Lung (tissue), 12 donors: ENCODE data around the gene ABCG5. TPM values are rescaled to one million over a fixed set of nuclear protein-coding genes. Genes with fewer than 3 reads are reported as not detected.

ENCODE experiments used
- ATAC-seq: fragments of 200-7000 bp; cut with Tn5 transposase; one replicate; pipeline ENCODE4 v1.9.1; 2020; ENCODE audit warnings: moderate number of reproducible peaks; ENCODE audit not compliant: insufficient read depth, low FRiP score
- DNase-seq, 3 donors: peaks; one replicate each; pipeline ENCODE4 v3.0.0-alpha.2; 2013 to 2017
- H3K27ac ChIP-seq, 2 donors: one replicate each; pipeline ENCODE4 v1.5.1; 2013; ENCODE audit warnings: mild to moderate bottlenecking in 2 of 2, moderate library complexity in 2 of 2, control low read depth in 1 of 2, inconsistent platforms in 1 of 2, low read depth in 1 of 2, low read length in 1 of 2
- H3K27me3 ChIP-seq, 3 donors: one replicate each; pipeline ENCODE4 v1.5.1; 2013; ENCODE audit warnings: low read length in 2 of 3; ENCODE audit not compliant: control insufficient read depth in 3 of 3, insufficient read depth in 3 of 3
- H3K36me3 ChIP-seq, 4 donors: one replicate each; pipeline ENCODE4 v1.5.1; 2013; ENCODE audit warnings: low read length in 4 of 4, mild to moderate bottlenecking in 1 of 4, moderate library complexity in 1 of 4; ENCODE audit not compliant: control insufficient read depth in 4 of 4, insufficient read depth in 4 of 4
- H3K4me1 ChIP-seq, 5 donors: one replicate each; pipeline ENCODE4 v1.5.1; 2013; ENCODE audit warnings: low read length in 5 of 5, mild to moderate bottlenecking in 2 of 5, moderate library complexity in 1 of 5; ENCODE audit not compliant: control insufficient read depth in 5 of 5, insufficient read depth in 5 of 5
- H3K4me3 ChIP-seq: one replicate; pipeline ENCODE4 v1.5.1; 2013; ENCODE audit warnings: mild to moderate bottlenecking, control low read depth, moderate library complexity
- H3K9ac ChIP-seq, 2 donors: one replicate each; pipeline ENCODE4 v1.5.1; 2013; ENCODE audit warnings: low read length in 2 of 2, control low read depth in 1 of 2; ENCODE audit not compliant: insufficient read depth in 1 of 2
- H3K9me3 ChIP-seq, 4 donors: one replicate each; pipeline ENCODE4 v1.5.1; 2013; ENCODE audit warnings: low read length in 3 of 4, mild to moderate bottlenecking in 1 of 4, moderate library complexity in 1 of 4; ENCODE audit not compliant: control insufficient read depth in 4 of 4, insufficient read depth in 3 of 4
- WGBS, 2 donors: extraction: QIAGEN DNeasy Blood & Tissue Kit; methylation state at CpG; one replicate each; pipeline ENCODE4 v1.1.7; 2013; 5-methylcytosine and 5-hydroxymethylcytosine counted together
- polyA plus RNA-seq, 2 donors: library from polyadenylated mRNA; stranded (reverse); fragments of 200-250 nt; gene quantifications; one replicate each; pipeline ENCODE4 v1.2.1, GENCODE V29; 2013
- total RNA-seq, 2 donors: library from RNA; depleted of rRNA in 1 of 2; stranded (reverse); fragments of >200 nt in 1 of 2; gene quantifications; one replicate each; pipeline ENCODE4 v1.2.1, GENCODE V29; 2014 to 2021
- TF ChIP-seq, protein P1 (sequence below): IDR thresholded peaks from 2 replicates; pipeline ENCODE4 v1.5.1; 2012; ENCODE audit warnings: mild to moderate bottlenecking; ENCODE audit errors: control extremely low read depth, extremely low read depth
- donor health status: control.
- donor health status: control.
- donor health status: Bipolar disorder and iron deficiency.
- donor health status: healthy.
- donor health status: DM: yes; HTN: yes; CAD: no.

The ABCG5 gene
- total and polyA plus RNA-seq, 4 donors, result 0.09 TPM; not detected in 3

DNA sequence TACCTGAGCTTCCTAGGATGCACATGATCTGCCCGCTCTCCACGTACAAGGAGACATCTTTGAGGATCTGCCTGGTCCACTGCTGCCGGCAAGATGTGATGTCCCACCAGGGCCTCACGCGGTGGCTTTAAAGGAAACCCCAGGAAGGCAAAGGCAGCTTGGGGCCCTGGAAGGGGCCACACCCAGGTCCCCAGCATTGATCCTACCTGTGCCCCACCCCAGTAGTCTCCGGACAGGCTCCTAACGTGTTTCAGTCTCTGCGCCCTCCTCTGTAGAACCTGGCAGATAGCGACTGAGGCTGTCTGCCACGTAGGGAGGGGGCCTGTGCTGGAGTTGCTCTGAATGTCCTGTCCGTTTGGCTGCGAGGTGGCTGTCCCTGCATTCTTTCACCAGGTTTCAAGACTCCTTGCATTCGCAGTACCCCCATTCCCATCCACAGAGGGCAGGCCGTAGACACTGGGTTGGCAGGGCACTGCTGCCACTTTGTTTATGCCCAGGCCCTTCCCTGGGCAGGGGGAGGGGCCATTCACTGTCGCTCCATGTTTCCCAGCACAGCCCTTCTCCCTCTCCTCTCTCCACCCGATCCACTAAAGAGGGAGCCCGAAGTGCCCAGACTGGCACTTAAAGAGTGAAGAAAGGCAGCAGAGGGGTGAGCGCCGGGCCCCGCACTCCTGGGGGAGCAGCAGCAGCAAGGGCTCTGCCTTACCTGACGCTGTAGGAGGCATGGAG lies 644 bp downstream of the ABCG5 start:
- Histone ChIP-seq H3K4me3 (no peak overlapping the region), H3K27me3 (no peaks in the 10 kb centered on the region), H3K4me1 (peaks cover 0 to 3% (median 0%) of the 10 kb centered on the region in 5 donors), H3K9ac (no peak overlapping the region), H3K9me3 (no peaks in the 10 kb centered on the region), H3K27ac (no peak overlapping the region), H3K36me3 (no peaks in the 10 kb centered on the region)
- no peak for ATAC-seq
- 86 to 95% methylated on average over 21 of the region's 21 CpGs for WGBS, 2 donors
- TF ChIP-seq, protein P1, sequence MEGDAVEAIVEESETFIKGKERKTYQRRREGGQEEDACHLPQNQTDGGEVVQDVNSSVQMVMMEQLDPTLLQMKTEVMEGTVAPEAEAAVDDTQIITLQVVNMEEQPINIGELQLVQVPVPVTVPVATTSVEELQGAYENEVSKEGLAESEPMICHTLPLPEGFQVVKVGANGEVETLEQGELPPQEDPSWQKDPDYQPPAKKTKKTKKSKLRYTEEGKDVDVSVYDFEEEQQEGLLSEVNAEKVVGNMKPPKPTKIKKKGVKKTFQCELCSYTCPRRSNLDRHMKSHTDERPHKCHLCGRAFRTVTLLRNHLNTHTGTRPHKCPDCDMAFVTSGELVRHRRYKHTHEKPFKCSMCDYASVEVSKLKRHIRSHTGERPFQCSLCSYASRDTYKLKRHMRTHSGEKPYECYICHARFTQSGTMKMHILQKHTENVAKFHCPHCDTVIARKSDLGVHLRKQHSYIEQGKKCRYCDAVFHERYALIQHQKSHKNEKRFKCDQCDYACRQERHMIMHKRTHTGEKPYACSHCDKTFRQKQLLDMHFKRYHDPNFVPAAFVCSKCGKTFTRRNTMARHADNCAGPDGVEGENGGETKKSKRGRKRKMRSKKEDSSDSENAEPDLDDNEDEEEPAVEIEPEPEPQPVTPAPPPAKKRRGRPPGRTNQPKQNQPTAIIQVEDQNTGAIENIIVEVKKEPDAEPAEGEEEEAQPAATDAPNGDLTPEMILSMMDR, result no peak
- no peak for DNase-seq

DNA sequence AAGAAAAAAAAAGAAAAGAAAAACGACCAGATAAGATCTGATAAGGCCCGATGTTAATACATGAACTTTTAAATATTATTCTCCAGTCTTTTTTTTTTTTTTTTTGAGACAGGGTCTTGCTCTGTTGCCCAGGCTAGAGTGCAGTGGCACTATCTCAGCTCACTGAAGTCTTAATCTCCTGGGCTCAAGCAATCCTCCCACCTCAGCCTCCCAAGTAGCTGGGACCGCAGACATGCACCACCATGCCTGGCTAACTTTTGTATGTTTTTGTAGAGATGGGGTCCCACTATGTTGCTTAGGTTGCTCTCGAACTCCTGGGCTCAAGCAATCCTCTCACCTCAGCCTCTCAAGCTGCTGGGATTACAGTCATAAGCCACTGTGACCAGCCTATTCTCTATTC lies 1.6 kb downstream of the ABCG5 start:
- no peak overlapping the region for H3K27ac ChIP-seq
- 72 to 84% methylated on average over 4 of the region's 4 CpGs for WGBS, 2 donors
- DNase-seq, result no peak
- peaks cover 0 to 7% (median 0%) of the 10 kb centered on the region in 5 donors for H3K4me1 ChIP-seq
- no peaks in the 10 kb centered on the region for H3K9me3 ChIP-seq
- no peaks in the 10 kb centered on the region for H3K36me3 ChIP-seq
- ATAC-seq, result no peak
- TF ChIP-seq, protein P1, result no peak
- H3K27me3 ChIP-seq, result peaks cover 0 to 4% (median under 1%) of the 10 kb centered on the region in 3 donors
- H3K9ac ChIP-seq, result no peak overlapping the region
- no peak overlapping the region for H3K4me3 ChIP-seq

DNA sequence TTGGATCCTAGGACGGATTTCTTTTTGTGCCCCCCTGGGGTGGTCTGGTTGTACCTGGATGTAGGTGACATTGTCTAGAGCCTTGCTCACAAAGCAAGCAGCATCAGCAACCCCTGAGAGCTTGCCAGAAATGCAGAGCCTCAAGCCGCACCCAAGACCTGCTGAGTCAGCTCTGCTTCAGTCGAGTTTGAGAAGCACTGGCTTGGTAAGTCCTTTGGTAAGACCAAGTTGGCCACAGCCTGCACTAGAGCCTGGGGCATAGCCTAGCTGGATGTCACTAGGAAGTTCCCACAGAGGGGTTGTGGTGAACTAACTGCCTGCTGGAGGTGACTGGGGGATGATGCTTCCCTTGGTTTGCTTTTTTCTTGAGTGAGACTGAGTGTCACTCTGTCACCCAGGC lies 6.2 kb downstream of the ABCG5 start:
- Histone ChIP-seq H3K36me3 (no peaks in the 10 kb centered on the region), H3K9ac (no peak overlapping the region), H3K27me3 (peaks cover 0 to 19% (median 4%) of the 10 kb centered on the region in 3 donors), H3K4me1 (peaks cover 0 to 9% (median 0%) of the 10 kb centered on the region in 5 donors), H3K27ac (no peak overlapping the region), H3K4me3 (no peak overlapping the region), H3K9me3 (peaks cover 0 to 2% (median 0%) of the 10 kb centered on the region in 4 donors)
- ATAC-seq, result no peak
- DNase-seq, result peak in 2 of 3 donors; percentile 19 to 49
- TF ChIP-seq, protein P1, result no peak
- 53 to 56% methylated on average over 3 of the region's 3 CpGs for WGBS, 2 donors
